ENCODE measurements around the gene HTR7.

Gene HTR7

GRCh38 chr10:90799172-90799571 is 58.7 kb downstream of the HTR7 start:
- TF ChIP-seq, protein P1, sequence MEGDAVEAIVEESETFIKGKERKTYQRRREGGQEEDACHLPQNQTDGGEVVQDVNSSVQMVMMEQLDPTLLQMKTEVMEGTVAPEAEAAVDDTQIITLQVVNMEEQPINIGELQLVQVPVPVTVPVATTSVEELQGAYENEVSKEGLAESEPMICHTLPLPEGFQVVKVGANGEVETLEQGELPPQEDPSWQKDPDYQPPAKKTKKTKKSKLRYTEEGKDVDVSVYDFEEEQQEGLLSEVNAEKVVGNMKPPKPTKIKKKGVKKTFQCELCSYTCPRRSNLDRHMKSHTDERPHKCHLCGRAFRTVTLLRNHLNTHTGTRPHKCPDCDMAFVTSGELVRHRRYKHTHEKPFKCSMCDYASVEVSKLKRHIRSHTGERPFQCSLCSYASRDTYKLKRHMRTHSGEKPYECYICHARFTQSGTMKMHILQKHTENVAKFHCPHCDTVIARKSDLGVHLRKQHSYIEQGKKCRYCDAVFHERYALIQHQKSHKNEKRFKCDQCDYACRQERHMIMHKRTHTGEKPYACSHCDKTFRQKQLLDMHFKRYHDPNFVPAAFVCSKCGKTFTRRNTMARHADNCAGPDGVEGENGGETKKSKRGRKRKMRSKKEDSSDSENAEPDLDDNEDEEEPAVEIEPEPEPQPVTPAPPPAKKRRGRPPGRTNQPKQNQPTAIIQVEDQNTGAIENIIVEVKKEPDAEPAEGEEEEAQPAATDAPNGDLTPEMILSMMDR (IDR thresholded peaks at IDR 0.05; ENCODE audit: borderline replicate concordance, extremely low read depth, low read length, poor library complexity, severe bottlenecking), result no peak
- TF ChIP-seq EZH2 (IDR thresholded peaks at IDR 0.05; ENCODE audit: borderline replicate concordance, low read depth, low read length, severe bottlenecking), result no peak
- no peak for DNase-seq

DNA sequence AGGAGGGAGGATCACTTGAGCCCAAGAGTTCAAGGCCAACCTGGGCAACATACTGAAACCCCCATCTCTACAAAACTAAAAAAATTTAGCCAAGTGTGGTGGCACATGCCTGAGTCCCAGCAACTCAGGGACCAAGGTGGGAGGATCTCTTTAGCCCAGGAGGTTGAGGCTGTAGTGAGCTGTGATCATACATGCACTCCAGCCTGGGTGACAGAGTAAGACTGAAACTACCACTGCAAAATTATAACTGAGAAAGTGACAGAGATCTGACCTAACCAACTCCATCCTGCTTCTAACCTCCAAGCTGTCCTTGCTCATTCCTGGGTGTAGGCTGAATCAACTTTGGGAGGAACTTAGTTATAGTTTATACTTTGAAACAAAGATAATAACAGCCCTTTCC is 59.4 kb downstream of the HTR7 start:
- H3K27ac ChIP-seq (ENCODE audit: low read length), result no peak overlapping the region
- no peaks in the 10 kb centered on the region for H3K4me1 ChIP-seq (ENCODE audit: insufficient read depth, low read length)
- no peaks in the 10 kb centered on the region for H3K36me3 ChIP-seq (ENCODE audit: insufficient read depth, low read length)
- DNase-seq (no peak), ATAC-seq (ENCODE audit: insufficient read depth, low read depth) (no peak)
- H3K9ac ChIP-seq (ENCODE audit: low read depth, low read length), result no peak overlapping the region
- H3K79me2 ChIP-seq (ENCODE audit: insufficient read depth, low read length), result no peaks in the 10 kb centered on the region
- no peak overlapping the region for H3K4me3 ChIP-seq (ENCODE audit: low read depth in 1 of 2, low read length in 2 of 2)
- no peaks in the 10 kb centered on the region for H4K20me1 ChIP-seq (ENCODE audit: insufficient read depth, low read length)
- H2AFZ ChIP-seq (ENCODE audit: low read depth, low read length), result no peak overlapping the region
- TF ChIP-seq, protein P1 (IDR thresholded peaks at IDR 0.05; ENCODE audit: borderline replicate concordance, extremely low read depth, low read length, poor library complexity, severe bottlenecking), result no peak
- no peak for TF ChIP-seq EZH2 (IDR thresholded peaks at IDR 0.05; ENCODE audit: borderline replicate concordance, low read depth, low read length, severe bottlenecking)
- peaks cover 12% of the 10 kb centered on the region for H3K27me3 ChIP-seq (ENCODE audit: insufficient read depth, low read length, poor library complexity)
- no peaks in the 10 kb centered on the region for H3K9me3 ChIP-seq (ENCODE audit: insufficient read depth, low read length, severe bottlenecking)
- no peak overlapping the region for H3K4me2 ChIP-seq (ENCODE audit: insufficient read depth, low read length)

More at GRCh38 chr10:90799172-90799571, 58.7 kb downstream of the HTR7 start:
- Histone ChIP-seq H3K4me1 (ENCODE audit: insufficient read depth, low read length) (no peaks in the 10 kb centered on the region), H3K9me3 (ENCODE audit: insufficient read depth, low read length, severe bottlenecking) (no peaks in the 10 kb centered on the region), H3K4me3 (ENCODE audit: low read depth in 1 of 2, low read length in 2 of 2) (no peak overlapping the region), H3K9ac (ENCODE audit: low read depth, low read length) (no peak overlapping the region), H3K27me3 (ENCODE audit: insufficient read depth, low read length, poor library complexity) (peaks cover 12% of the 10 kb centered on the region), H3K4me2 (ENCODE audit: insufficient read depth, low read length) (no peak overlapping the region), H2AFZ (ENCODE audit: low read depth, low read length) (no peak overlapping the region), H4K20me1 (ENCODE audit: insufficient read depth, low read length) (no peaks in the 10 kb centered on the region), H3K27ac (ENCODE audit: low read length) (no peak overlapping the region), H3K36me3 (ENCODE audit: insufficient read depth, low read length) (no peaks in the 10 kb centered on the region), H3K79me2 (ENCODE audit: insufficient read depth, low read length) (no peaks in the 10 kb centered on the region)
- ATAC-seq (ENCODE audit: insufficient read depth, low read depth), result no peak

DNA sequence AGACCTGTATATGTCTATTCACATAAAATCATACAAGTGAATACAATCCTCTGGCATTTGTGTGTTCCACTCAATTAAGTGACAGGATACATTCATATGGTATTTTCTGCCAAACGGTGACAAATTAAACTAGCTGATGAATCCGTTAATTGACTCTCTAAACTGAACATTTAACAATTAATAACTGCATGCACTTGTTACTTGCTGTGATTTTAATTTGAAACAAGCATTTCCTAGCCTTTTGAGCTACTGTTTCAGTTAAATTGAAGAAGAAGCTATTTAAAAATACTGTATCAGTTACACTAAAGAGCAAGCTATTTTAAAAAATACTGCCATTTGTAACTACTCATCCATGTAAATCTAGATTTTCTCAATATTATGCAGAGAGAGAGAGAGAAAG is 67.4 kb downstream of the HTR7 start:
- TF ChIP-seq EZH2 (IDR thresholded peaks at IDR 0.05; ENCODE audit: borderline replicate concordance, low read depth, low read length, severe bottlenecking), result no peak
- TF ChIP-seq, protein P1 (IDR thresholded peaks at IDR 0.05; ENCODE audit: borderline replicate concordance, extremely low read depth, low read length, poor library complexity, severe bottlenecking), result no peak
- H3K36me3 ChIP-seq (ENCODE audit: insufficient read depth, low read length), result no peaks in the 10 kb centered on the region
- H3K79me2 ChIP-seq (ENCODE audit: insufficient read depth, low read length), result no peaks in the 10 kb centered on the region
- no peak for ATAC-seq (ENCODE audit: insufficient read depth, low read depth)
- no peak overlapping the region for H3K9ac ChIP-seq (ENCODE audit: low read depth, low read length)
- no peaks in the 10 kb centered on the region for H4K20me1 ChIP-seq (ENCODE audit: insufficient read depth, low read length)
- DNase-seq, result no peak
- no peak overlapping the region for H3K4me3 ChIP-seq (ENCODE audit: low read depth in 1 of 2, low read length in 2 of 2)
- no peaks in the 10 kb centered on the region for H3K9me3 ChIP-seq (ENCODE audit: insufficient read depth, low read length, severe bottlenecking)
- peaks cover 38% of the 10 kb centered on the region for H3K27me3 ChIP-seq (ENCODE audit: insufficient read depth, low read length, poor library complexity)
- no peak overlapping the region for H2AFZ ChIP-seq (ENCODE audit: low read depth, low read length)
- no peak overlapping the region for H3K27ac ChIP-seq (ENCODE audit: low read length)
- H3K4me2 ChIP-seq (ENCODE audit: insufficient read depth, low read length), result no peak overlapping the region
- H3K4me1 ChIP-seq (ENCODE audit: insufficient read depth, low read length), result no peaks in the 10 kb centered on the region

DNA sequence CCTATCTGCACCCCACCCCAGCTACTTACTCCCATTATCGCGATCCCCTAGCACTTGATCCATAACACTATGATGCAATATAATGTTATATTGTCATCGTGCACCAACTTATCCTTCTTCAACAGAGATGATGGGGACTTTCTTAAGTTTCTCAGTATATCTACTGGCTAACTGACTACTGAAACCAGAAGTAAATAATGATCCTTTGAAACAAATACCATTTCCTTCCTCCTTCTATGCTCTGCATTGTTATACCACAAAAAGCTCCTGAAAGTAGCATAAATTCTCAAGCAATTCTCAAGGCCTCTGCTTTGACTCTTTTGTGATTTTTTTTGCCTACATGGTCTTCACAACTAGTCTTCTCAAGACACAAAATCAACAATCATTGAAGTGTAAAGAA is 68.9 kb downstream of the HTR7 start:
- H3K9ac ChIP-seq (ENCODE audit: low read depth, low read length), result no peak overlapping the region
- no peak overlapping the region for H3K4me2 ChIP-seq (ENCODE audit: insufficient read depth, low read length)
- no peak overlapping the region for H2AFZ ChIP-seq (ENCODE audit: low read depth, low read length)
- H3K27ac ChIP-seq (ENCODE audit: low read length), result no peak overlapping the region
- ATAC-seq (ENCODE audit: insufficient read depth, low read depth) (no peak), DNase-seq (no peak)
- no peaks in the 10 kb centered on the region for H4K20me1 ChIP-seq (ENCODE audit: insufficient read depth, low read length)
- H3K79me2 ChIP-seq (ENCODE audit: insufficient read depth, low read length), result no peaks in the 10 kb centered on the region
- TF ChIP-seq, protein P1 (IDR thresholded peaks at IDR 0.05; ENCODE audit: borderline replicate concordance, extremely low read depth, low read length, poor library complexity, severe bottlenecking), result no peak
- TF ChIP-seq EZH2 (IDR thresholded peaks at IDR 0.05; ENCODE audit: borderline replicate concordance, low read depth, low read length, severe bottlenecking), result no peak
- H3K36me3 ChIP-seq (ENCODE audit: insufficient read depth, low read length), result no peaks in the 10 kb centered on the region
- no peaks in the 10 kb centered on the region for H3K9me3 ChIP-seq (ENCODE audit: insufficient read depth, low read length, severe bottlenecking)
- no peaks in the 10 kb centered on the region for H3K4me1 ChIP-seq (ENCODE audit: insufficient read depth, low read length)
- H3K4me3 ChIP-seq (ENCODE audit: low read depth in 1 of 2, low read length in 2 of 2), result no peak overlapping the region
- peaks cover 51% of the 10 kb centered on the region for H3K27me3 ChIP-seq (ENCODE audit: insufficient read depth, low read length, poor library complexity)

Data from DND-41 (cell line).